ENCODE results near the gene BHLHE40. TPM values are rescaled to one million over a fixed set of nuclear protein-coding genes. Genes with fewer than 3 reads are reported as not detected.
A peak's percentile ranks its signal among the peaks of the same experiment; 100 is the strongest.

The BHLHE40 gene
- total and polyA plus RNA-seq, 10 of the 15 experiments (the other 5 are each of a cell fraction or from before 2014, with no cell fraction given): 25.2 to 106 (median 51.4) TPM

DNA sequence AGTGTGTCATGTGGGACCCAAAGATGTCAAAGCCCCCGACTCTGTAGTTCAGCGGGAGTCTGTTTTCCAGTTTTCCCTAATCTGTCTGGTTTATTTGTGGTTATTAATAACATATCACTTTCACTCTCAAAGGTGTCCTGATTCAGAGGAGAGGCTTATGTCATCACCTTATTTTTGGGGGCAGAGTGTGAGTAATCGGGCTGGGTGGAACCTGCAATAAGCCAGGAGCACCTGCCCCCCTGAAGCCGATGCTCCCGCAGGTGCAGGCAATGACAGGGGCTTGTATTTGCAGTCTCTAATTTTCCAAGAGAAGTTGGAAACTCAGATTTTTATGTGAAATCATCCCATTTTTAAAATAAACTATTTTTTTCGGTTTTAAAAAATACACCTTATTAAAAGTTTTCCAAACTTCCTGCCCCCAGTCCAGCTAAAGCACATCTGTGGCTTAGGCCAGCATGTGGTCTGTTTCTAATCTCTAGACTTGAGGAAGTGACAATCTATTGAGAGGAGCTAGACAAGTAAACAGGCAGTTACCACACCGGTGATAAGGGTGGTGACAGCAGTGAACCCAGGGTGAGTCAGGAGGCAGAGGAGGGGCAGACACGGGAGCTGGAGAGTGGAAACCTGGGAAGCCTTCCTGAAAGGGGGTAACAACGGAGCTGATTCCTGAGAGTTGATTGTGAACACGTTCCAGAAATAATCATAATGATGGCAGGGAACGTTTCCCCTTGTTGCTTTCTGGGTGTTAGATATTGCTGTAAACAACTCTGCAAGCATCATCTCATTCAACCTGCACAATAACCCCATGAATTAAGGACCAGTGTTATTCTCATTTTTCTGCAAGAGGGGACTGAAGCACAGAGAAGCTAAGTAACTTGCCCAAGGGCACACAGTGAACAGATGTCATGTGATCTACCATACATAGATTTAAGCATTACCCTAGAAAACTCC, 37.2 kb downstream of the BHLHE40 start (continued):
- TF ChIP-seq, protein P1, sequence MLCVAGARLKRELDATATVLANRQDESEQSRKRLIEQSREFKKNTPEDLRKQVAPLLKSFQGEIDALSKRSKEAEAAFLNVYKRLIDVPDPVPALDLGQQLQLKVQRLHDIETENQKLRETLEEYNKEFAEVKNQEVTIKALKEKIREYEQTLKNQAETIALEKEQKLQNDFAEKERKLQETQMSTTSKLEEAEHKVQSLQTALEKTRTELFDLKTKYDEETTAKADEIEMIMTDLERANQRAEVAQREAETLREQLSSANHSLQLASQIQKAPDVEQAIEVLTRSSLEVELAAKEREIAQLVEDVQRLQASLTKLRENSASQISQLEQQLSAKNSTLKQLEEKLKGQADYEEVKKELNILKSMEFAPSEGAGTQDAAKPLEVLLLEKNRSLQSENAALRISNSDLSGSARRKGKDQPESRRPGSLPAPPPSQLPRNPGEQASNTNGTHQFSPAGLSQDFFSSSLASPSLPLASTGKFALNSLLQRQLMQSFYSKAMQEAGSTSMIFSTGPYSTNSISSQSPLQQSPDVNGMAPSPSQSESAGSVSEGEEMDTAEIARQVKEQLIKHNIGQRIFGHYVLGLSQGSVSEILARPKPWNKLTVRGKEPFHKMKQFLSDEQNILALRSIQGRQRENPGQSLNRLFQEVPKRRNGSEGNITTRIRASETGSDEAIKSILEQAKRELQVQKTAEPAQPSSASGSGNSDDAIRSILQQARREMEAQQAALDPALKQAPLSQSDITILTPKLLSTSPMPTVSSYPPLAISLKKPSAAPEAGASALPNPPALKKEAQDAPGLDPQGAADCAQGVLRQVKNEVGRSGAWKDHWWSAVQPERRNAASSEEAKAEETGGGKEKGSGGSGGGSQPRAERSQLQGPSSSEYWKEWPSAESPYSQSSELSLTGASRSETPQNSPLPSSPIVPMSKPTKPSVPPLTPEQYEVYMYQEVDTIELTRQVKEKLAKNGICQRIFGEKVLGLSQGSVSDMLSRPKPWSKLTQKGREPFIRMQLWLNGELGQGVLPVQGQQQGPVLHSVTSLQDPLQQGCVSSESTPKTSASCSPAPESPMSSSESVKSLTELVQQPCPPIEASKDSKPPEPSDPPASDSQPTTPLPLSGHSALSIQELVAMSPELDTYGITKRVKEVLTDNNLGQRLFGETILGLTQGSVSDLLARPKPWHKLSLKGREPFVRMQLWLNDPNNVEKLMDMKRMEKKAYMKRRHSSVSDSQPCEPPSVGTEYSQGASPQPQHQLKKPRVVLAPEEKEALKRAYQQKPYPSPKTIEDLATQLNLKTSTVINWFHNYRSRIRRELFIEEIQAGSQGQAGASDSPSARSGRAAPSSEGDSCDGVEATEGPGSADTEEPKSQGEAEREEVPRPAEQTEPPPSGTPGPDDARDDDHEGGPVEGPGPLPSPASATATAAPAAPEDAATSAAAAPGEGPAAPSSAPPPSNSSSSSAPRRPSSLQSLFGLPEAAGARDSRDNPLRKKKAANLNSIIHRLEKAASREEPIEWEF (IDR thresholded peaks at IDR 0.05; ENCODE audit: insufficient replicate concordance, low read depth, low read length): no peak
- TF ChIP-seq MYC (IDR thresholded peaks at IDR 0.05; ENCODE audit: insufficient read depth, insufficient read length, insufficient replicate concordance, low read length, severe bottlenecking) (no peak), PAX8 (IDR thresholded peaks at IDR 0.05) (no peak), WRNIP1 (IDR thresholded peaks at IDR 0.05; ENCODE audit: borderline replicate concordance, low read depth, low read length) (0 out of 2 replicates have a peak, but pooled peaks have one; percentile 83), TCF7 (IDR thresholded peaks at IDR 0.05; ENCODE audit: borderline replicate concordance) (no peak), CEBPB (IDR thresholded peaks at IDR 0.05; ENCODE audit: borderline replicate concordance in 1 of 2, low read depth in 2 of 2, low read length in 2 of 2) (no peak), FOXM1 (IDR thresholded peaks at IDR 0.05; ENCODE audit: low read depth, low read length) (no peak), SRF (IDR thresholded peaks at IDR 0.05; ENCODE audit: low read depth in 2 of 2, low read length in 2 of 2) (no peak), SREBF2 (IDR thresholded peaks at IDR 0.05; ENCODE audit: low read length) (no peak)
- TF ChIP-seq, protein P2, sequence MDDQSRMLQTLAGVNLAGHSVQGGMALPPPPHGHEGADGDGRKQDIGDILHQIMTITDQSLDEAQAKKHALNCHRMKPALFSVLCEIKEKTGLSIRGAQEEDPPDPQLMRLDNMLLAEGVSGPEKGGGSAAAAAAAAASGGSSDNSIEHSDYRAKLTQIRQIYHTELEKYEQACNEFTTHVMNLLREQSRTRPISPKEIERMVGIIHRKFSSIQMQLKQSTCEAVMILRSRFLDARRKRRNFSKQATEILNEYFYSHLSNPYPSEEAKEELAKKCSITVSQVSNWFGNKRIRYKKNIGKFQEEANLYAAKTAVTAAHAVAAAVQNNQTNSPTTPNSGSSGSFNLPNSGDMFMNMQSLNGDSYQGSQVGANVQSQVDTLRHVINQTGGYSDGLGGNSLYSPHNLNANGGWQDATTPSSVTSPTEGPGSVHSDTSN (IDR thresholded peaks at IDR 0.05; ENCODE audit: insufficient replicate concordance, low read depth, low read length): no peak
- TF ChIP-seq, protein P3, sequence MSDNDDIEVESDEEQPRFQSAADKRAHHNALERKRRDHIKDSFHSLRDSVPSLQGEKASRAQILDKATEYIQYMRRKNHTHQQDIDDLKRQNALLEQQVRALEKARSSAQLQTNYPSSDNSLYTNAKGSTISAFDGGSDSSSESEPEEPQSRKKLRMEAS (IDR thresholded peaks at IDR 0.05; ENCODE audit: low read depth, low read length): no peak; the same call in 1 of the 2 replicates
- TF ChIP-seq, protein P4, sequence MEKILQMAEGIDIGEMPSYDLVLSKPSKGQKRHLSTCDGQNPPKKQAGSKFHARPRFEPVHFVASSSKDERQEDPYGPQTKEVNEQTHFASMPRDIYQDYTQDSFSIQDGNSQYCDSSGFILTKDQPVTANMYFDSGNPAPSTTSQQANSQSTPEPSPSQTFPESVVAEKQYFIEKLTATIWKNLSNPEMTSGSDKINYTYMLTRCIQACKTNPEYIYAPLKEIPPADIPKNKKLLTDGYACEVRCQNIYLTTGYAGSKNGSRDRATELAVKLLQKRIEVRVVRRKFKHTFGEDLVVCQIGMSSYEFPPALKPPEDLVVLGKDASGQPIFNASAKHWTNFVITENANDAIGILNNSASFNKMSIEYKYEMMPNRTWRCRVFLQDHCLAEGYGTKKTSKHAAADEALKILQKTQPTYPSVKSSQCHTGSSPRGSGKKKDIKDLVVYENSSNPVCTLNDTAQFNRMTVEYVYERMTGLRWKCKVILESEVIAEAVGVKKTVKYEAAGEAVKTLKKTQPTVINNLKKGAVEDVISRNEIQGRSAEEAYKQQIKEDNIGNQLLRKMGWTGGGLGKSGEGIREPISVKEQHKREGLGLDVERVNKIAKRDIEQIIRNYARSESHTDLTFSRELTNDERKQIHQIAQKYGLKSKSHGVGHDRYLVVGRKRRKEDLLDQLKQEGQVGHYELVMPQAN (conservative IDR thresholded peaks at IDR 0.05): no peak
- TF ChIP-seq, protein P5, sequence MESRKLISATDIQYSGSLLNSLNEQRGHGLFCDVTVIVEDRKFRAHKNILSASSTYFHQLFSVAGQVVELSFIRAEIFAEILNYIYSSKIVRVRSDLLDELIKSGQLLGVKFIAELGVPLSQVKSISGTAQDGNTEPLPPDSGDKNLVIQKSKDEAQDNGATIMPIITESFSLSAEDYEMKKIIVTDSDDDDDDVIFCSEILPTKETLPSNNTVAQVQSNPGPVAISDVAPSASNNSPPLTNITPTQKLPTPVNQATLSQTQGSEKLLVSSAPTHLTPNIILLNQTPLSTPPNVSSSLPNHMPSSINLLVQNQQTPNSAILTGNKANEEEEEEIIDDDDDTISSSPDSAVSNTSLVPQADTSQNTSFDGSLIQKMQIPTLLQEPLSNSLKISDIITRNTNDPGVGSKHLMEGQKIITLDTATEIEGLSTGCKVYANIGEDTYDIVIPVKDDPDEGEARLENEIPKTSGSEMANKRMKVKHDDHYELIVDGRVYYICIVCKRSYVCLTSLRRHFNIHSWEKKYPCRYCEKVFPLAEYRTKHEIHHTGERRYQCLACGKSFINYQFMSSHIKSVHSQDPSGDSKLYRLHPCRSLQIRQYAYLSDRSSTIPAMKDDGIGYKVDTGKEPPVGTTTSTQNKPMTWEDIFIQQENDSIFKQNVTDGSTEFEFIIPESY (IDR thresholded peaks at IDR 0.05): no peak
- TF ChIP-seq, protein P6, sequence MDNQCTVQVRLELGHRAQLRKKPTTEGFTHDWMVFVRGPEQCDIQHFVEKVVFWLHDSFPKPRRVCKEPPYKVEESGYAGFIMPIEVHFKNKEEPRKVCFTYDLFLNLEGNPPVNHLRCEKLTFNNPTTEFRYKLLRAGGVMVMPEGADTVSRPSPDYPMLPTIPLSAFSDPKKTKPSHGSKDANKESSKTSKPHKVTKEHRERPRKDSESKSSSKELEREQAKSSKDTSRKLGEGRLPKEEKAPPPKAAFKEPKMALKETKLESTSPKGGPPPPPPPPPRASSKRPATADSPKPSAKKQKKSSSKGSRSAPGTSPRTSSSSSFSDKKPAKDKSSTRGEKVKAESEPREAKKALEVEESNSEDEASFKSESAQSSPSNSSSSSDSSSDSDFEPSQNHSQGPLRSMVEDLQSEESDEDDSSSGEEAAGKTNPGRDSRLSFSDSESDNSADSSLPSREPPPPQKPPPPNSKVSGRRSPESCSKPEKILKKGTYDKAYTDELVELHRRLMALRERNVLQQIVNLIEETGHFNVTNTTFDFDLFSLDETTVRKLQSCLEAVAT (IDR thresholded peaks at IDR 0.05): no peak

Data from GM12878 (cell line).